GM23248 (cell line): ENCODE data around the gene CD47.

ENCODE experiments used
- EZH2 ChIP-seq: fragments of 200-600 bp; sonication (generic); IDR thresholded peaks from 2 replicates; pipeline ENCODE4 v1.6.1; 2018; ENCODE audit warnings: antibody characterized with exemption, mild to moderate bottlenecking; ENCODE audit not compliant: insufficient read depth, poor library complexity, severe bottlenecking
- EZH2phosphoT487 ChIP-seq: fragments of 200-600 bp; sonication (generic); IDR thresholded peaks from 2 replicates; pipeline ENCODE4 v1.6.1; 2018; ENCODE audit warnings: antibody characterized with exemption, moderate library complexity, mild to moderate bottlenecking, low read depth; ENCODE audit not compliant: insufficient read depth

DNA sequence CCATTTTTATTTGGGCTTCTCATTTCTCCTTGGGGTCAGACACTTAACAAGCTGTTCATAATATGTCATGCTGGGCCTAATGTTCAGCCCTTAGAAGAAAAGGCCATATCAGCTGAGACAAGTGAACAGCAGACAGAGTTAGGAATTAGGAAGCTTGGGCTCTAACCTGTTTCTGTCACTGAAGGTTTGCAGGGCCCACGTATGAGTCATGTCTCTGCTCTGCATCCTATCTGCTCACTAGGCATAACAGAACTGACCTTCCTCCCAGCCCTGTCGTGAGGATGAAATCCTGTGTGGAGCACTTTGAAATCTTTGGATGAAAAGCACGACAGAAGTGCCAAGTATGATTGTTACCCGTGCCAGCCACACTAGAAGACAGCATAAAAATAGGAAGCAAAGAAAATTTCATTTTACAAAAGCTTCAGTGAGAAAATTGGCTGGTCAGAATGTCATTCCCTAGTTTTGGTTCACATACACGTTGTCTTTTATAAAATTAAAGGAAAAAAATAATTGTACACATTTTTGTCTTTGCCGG, 26.5 kb upstream of the CD47 start:
- TF ChIP-seq EZH2phosphoT487 (no peak), EZH2 (no peak)
